HG03135 (cell line): ENCODE results near the gene KCND2.

ENCODE experiments used
- ATAC-seq: cut with Tn5 transposase; IDR thresholded peaks from one replicate; pipeline ENCODE4 v1.9.1; 2021; ENCODE audit warnings: mild to moderate bottlenecking, moderate library complexity; ENCODE audit not compliant: unreplicated experiment

KCND2 gene

DNA sequence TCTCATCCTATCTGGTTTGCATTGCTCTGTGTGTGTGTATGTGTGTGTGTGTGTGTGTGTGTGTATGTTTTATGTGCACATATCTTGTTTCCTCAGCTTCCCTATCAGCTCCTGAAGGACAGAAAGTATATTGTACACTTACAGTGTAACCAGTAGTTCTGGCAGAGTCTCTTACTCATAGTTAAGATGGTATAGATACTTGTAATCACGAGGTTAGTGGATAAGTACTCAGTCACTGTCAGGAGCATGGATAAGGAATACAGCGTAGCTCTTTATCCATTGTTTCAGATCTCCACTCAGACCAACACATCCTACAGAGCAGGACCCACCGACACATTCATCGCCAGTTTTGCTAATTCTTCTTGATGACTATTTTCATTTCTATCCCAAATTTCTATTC lies 309.9 kb downstream of the KCND2 start:
- no peak for ATAC-seq

- no peak for ATAC-seq
Observed at GRCh38 chr7:120583899-120584586, 311.1 kb downstream of the KCND2 start.

GRCh38 chr7:120586571-120586970 lies 313.6 kb downstream of the KCND2 start:
- ATAC-seq, result no peak

DNA sequence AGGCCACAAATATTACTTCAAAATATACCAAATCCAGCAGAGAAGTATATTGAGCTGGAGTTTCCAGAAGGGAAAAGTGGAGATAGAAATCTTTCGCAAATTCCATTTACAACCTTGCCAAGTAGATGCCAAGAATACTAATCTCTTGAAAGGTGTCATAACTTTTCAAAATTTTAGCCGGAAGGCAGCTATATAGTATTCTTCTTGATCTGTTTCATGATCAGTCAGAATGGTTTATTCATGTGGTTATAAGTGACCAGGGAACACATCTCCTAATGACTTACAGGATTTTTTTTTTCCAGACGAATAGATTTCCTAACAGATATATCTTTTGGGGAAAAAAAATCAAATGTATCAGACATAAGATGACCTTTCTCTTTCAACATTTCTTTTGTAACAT lies 314.3 kb downstream of the KCND2 start:
- no peak for ATAC-seq

- ATAC-seq, result no peak
Observed at GRCh38 chr7:120588416-120588815, 315.4 kb downstream of the KCND2 start.

DNA sequence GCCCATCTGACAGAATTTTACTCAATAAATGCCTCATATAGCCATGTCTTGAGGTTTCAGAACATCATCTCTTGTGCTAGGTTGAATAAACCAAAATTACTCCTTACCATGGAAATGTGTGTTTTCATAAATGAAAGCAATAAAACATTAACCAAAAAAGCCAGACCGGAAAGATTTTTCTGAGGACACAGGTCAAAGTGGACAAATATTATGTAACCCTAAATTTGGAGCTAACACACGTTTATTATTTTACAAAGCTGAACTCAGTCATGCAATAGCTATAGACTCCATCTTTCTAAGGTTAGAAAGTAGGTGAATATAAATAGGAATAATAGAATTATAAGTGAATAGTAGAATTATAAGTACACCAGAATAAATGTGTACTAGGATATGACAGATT lies 315.9 kb downstream of the KCND2 start:
- no peak for ATAC-seq

DNA sequence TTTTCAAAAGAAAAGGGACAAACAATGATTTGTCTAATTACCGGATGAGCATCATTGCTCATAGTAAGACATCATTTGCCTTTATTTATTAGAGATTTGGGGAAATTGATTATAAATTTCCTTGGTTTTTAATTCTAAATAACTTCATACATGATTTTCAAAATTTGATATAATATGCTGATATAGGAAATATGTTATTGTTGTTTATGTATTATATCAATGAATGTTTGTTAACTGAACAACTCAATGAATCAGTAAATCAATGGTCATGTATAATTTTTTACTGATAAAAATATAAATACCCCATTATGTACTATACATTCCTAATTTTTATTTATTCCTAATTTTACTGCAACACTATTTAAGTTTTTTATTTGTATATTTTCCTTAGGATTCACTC lies 327.6 kb downstream of the KCND2 start:
- ATAC-seq, result no peak

DNA sequence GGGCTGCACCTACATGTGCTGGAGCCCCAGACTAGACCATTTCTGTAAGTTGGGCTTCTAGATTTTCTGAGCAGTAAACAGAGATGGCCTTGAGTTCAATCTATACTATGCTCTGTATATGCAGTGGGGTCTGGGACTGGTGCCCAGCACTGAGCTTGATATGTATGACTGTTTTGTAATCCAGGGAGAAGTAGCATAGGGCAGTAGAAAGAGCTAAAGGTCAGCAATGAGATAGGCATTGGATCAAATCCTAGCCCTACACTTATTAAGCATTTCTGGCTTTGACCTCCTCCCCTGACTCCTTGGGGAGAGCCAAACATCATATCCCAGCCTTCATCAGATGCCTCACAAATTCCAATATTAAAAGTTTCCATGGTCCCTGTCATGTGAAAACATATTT lies 330.4 kb downstream of the KCND2 start:
- ATAC-seq, result no peak

DNA sequence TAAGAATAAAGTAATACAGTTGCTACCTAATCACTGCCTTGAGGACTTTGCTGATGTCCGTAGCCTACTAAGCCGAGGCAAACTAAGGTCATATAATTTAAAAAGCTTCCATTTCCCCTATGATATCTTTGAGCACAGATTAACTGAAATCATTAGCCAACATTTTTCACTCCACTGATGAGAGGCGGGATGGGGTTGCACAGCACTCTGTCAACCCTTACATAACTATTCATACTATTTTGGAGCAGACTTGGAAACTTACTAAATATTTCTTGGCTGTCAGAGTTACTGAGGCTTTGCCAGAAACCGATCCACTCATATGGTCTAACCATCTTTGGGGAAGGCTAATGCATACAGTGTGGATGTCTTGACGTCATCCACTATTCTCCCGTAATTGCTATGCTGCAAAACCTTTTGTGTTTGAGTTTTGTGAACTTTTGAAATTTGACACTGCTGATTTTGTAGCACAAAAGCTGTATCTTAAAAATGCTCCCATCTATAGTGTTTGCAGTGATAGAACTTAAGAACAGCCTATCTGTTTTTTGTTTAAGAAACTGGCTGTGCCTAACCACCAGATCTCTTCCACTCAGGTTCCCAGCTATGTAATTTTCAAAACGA lies 336.3 kb downstream of the KCND2 start:
- no peak for ATAC-seq

DNA sequence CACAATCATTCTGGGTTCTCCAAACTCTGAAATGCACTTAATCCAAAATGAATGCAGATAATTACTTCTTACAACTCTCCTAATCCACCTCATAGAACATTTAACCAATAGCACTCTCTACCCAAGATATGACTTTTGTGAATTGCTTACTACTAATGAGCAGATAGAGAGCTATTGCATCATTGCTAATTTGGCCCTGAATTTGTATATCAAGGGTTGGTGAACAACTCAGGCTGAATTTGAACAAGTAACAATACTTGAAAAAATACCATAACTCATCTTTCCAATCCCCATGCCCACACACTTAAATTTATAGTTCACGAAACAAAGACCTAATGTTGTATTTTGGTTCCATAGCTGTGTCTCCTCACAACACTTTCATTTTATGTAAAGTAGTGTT lies 339.0 kb downstream of the KCND2 start:
- no peak for ATAC-seq

DNA sequence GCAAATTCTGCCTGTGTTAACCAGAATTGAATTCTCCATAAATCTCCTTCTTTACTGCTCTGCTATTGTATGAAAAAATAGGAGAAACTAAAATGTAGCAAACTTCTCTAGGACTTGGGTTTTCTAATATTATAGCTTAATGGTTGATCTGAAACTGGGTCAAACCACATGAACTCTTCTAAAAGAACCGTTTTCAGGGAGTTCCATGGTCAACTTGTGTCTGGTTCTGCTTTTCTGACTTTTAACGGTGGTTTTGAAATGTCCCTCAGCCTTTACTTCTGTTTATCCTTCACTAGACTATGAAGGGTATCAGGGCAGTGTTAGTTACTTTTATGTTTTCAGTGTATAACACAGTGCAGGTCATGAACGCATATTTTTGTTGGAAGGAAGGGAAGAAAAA lies 342.7 kb downstream of the KCND2 start:
- peak; percentile 74 for ATAC-seq

DNA sequence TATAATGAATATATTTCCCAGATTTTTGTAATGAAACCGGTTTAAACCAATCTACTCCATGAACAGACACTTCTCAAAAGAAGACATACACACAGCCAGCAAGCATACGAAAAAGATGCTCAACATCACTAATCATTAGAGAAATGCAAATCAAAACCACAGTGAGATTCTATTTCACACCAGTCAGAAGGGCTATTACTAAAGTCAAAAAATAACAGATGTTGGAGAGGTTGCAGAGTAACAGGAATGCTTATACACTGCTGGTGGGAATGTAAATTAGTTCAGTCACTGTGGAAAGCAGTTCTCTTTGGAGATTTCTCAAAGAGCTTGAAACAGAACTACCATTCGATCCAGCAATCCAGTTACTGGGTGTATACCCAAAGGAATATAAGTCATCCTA lies 344.3 kb downstream of the KCND2 start:
- no peak for ATAC-seq

GRCh38 chr7:120628251-120628650 lies 355.3 kb downstream of the KCND2 start:
- no peak for ATAC-seq

DNA sequence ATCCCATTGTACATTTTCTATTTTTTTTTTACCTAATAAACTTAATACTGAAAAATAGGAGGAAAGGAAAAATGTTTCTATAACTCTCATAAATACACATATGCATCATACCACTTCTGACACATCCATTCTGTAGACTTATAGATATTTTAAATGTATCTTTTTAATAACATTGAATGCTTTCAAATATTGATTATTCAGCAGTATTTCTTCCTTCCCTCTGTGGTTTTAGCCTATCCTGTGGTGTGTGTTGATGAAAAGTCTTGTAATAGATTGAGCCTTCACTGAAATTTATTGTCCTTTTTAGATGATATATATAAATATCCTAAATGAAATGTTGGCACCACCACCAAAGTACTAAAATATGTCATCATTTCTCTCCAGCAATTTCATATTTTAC lies 366.9 kb downstream of the KCND2 start:
- no peak for ATAC-seq

DNA sequence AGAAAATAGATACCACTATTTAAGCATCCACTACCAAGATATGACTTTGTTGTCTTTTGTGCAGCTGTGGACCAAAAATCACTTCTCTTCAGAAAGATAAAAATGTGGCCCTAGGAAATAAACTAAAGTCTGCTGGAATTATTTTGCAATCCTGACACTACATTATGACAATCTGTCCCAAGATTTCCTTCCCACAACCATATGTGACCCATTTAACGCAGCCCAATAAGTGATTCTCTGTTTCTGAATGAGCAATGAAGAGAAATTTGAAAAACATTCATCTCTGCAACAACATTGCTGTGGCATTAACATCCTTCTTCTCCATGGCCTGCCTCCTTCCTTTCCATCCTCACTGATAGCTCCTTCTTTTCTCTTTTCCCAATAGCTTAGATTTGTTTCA lies 373.0 kb downstream of the KCND2 start:
- ATAC-seq, result no peak

GRCh38 chr7:120654241-120654640 lies 381.3 kb downstream of the KCND2 start:
- ATAC-seq, result no peak

DNA sequence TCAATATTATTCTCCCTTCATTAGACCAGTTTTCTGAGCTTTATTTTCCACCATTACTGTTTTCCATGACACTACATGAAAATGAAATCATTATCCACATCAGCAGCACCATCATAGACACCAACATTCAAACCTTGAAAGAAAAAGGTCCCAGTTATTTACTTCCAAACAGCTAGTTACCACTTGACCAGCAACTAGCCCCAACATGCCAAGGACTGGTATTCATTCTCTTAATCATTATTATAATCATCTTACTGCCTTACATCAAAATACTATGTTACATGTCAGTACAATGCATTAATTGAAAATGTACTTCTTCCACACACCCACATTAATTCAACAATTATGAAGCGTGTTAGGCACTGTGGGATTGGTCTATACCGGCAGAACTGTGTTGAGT lies 385.5 kb downstream of the KCND2 start:
- ATAC-seq, result no peak

- no peak for ATAC-seq
Observed at GRCh38 chr7:120662291-120662690, 389.3 kb downstream of the KCND2 start.

GRCh38 chr7:120665068-120665467 lies 392.1 kb downstream of the KCND2 start:
- no peak for ATAC-seq

DNA sequence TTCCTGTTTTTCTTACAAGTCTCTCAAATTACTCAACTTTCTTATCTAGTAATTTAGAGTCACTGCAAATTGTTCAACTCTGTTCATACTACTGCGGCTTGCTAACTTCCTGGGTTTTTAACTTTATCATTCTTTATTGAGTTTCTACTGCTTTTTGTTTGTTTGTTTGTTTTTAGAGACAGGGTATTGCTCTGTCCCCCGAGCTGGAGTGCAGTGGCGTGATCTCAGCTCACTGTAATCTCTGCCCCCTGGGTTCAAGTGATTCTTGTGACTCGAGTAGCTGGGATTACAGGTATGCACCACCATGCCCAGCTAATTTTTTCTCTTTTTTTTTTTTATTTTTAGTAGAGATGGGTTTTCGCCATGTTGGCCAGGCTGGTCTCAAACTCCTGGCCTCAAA lies 402.1 kb downstream of the KCND2 start:
- no peak for ATAC-seq

- no peak for ATAC-seq
Observed at GRCh38 chr7:120677535-120677934, 404.6 kb downstream of the KCND2 start.

- ATAC-seq, result no peak
Observed at GRCh38 chr7:120680985-120681384, 408.0 kb downstream of the KCND2 start.

DNA sequence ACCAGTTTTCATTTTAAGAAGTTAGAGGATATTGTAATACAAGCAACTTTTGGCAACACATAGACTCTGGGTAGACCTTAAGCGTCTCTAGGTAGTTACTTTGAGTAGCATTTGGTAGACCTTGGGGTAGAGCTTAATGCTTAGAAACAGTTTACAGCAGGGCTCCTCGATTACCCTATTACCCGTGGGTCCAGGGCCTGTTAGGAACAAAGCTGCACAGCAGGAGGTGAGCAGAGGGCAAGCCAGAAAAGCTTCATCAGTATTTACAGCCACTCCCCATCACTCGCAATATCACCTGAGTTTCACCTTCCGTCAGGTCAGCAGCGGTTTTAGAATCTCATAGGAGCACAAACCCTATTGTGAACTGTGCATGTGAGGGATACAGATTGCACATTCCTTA lies 411.5 kb downstream of the KCND2 start:
- no peak for ATAC-seq
